HepG2 (cell line): ENCODE data around the gene DDX23. TPM values are rescaled to one million over a fixed set of nuclear protein-coding genes. Genes with fewer than 3 reads are reported as not detected.

Experiments
- CHD2 ChIP-seq: IDR thresholded peaks from 2 replicates; pipeline ENCODE4 v1.6.1; 2011; ENCODE audit warnings: low read depth, low read length, improper control_type of control experiment
- FOXP1 ChIP-seq, 2 experiments: fragments of 450-650 bp in 1 of 2; IDR thresholded peaks; 2 replicates each; pipeline ENCODE4 v1.6.1; 2017 to 2018; ENCODE audit warnings: antibody characterized with exemption in 1 of 2
- HES4 ChIP-seq: sonication (generic); formaldehyde crosslinking; IDR thresholded peaks from 2 replicates; pipeline ENCODE4 v1.9.0; 2021; ENCODE audit warnings: mild to moderate bottlenecking, missing genetic modification reagents, borderline replicate concordance
- NFKBIZ ChIP-seq: IDR thresholded peaks from 2 replicates; pipeline ENCODE4 v1.6.1; 2018; ENCODE audit warnings: missing genetic modification reagents, missing compliant biosample characterization
- PHF8 ChIP-seq: sonication (generic); formaldehyde crosslinking; IDR thresholded peaks from 2 replicates; pipeline ENCODE4 v1.5.0; 2020; ENCODE audit warnings: missing genetic modification reagents
- POLR2AphosphoS2 ChIP-seq: IDR thresholded peaks from 2 replicates; pipeline ENCODE4 v1.6.1; 2011; ENCODE audit warnings: low read depth, low read length, improper control_type of control experiment
- SNAI1 ChIP-seq: sonication (generic); formaldehyde crosslinking; IDR thresholded peaks from 2 replicates; pipeline ENCODE4 v1.5.0; 2020; ENCODE audit warnings: mild to moderate bottlenecking, missing genetic modification reagents, borderline replicate concordance
- U2AF2 ChIP-seq: fragments of 200-400 bp; formaldehyde crosslinking; IDR thresholded peaks from 2 replicates; pipeline ENCODE4 v1.6.1; 2017; ENCODE audit warnings: low read depth, mild to moderate bottlenecking, low read length
- ZNF17 ChIP-seq: sonication (generic); formaldehyde crosslinking; IDR thresholded peaks from 2 replicates; pipeline ENCODE4 v1.5.0; 2020; ENCODE audit warnings: mild to moderate bottlenecking, missing genetic modification reagents
- ZNF552 ChIP-seq: sonication (generic); formaldehyde crosslinking; IDR thresholded peaks from 2 replicates; pipeline ENCODE4 v1.9.0; 2022; ENCODE audit warnings: missing genetic modification reagents, mild to moderate bottlenecking, borderline replicate concordance
- ZNF614 ChIP-seq: IDR thresholded peaks from 2 replicates; pipeline ENCODE4 v1.6.1; 2018; ENCODE audit warnings: missing biosample characterization, missing genetic modification reagents, inconsistent platforms, borderline replicate concordance
- ZNF672 ChIP-seq: sonication (generic); formaldehyde crosslinking; IDR thresholded peaks from 2 replicates; pipeline ENCODE4 v1.8.1; 2022; ENCODE audit warnings: missing genetic modification reagents
- polyA plus RNA-seq, 8 experiments: library from polyadenylated mRNA; depleted of rRNA in 3 of 8; stranded (reverse) in 7 of 8; unstranded in 1 of 8; fragments of >200 nt; fragmentation: Illumina TruSeq in 4 of 8; extraction: Trizol in 4 of 8; gene quantifications; 2 replicates each; pipeline versions ENCODE4 v1.2.1 to v1.2.3, GENCODE V29; 2011 to 2016; ENCODE audit warnings: low read depth in 4 of 8, missing spikeins in 1 of 8, mixed read lengths in 1 of 8; ENCODE audit not compliant: insufficient read depth in 1 of 8
- total RNA-seq, 5 experiments: library from RNA; depleted of rRNA; stranded (reverse); fragments of >200 nt; fragmentation: Illumina TruSeq; extraction: Trizol; gene quantifications; 2 replicates each; pipeline ENCODE4 v1.2.3, GENCODE V29; 2016; ENCODE audit warnings: low read depth in 1 of 5
- TF ChIP-seq, protein P1 (sequence below): IDR thresholded peaks from 2 replicates; pipeline ENCODE4 v1.6.1; 2012; ENCODE audit warnings: low read length, improper control_type of control experiment
- TF ChIP-seq, protein P2 (sequence below): sonication (generic); formaldehyde crosslinking; IDR thresholded peaks from 2 replicates; pipeline ENCODE4 v1.5.0; 2020; ENCODE audit warnings: missing genetic modification reagents, mild to moderate bottlenecking, borderline replicate concordance
- TF ChIP-seq, protein P3 (sequence below): IDR thresholded peaks from 2 replicates; pipeline ENCODE4 v1.6.1; 2016
- TF ChIP-seq, protein P4 (sequence below): sonication (generic); formaldehyde crosslinking; IDR thresholded peaks from 2 replicates; pipeline ENCODE4 v1.4.0; 2020; ENCODE audit warnings: mild to moderate bottlenecking, missing genetic modification reagents

Gene DDX23
- total and polyA plus RNA-seq, 2 of the 13 experiments (the other 11 are each of a cell fraction or from before 2014, with no cell fraction given), result 35.7 to 90.0 TPM

DNA sequence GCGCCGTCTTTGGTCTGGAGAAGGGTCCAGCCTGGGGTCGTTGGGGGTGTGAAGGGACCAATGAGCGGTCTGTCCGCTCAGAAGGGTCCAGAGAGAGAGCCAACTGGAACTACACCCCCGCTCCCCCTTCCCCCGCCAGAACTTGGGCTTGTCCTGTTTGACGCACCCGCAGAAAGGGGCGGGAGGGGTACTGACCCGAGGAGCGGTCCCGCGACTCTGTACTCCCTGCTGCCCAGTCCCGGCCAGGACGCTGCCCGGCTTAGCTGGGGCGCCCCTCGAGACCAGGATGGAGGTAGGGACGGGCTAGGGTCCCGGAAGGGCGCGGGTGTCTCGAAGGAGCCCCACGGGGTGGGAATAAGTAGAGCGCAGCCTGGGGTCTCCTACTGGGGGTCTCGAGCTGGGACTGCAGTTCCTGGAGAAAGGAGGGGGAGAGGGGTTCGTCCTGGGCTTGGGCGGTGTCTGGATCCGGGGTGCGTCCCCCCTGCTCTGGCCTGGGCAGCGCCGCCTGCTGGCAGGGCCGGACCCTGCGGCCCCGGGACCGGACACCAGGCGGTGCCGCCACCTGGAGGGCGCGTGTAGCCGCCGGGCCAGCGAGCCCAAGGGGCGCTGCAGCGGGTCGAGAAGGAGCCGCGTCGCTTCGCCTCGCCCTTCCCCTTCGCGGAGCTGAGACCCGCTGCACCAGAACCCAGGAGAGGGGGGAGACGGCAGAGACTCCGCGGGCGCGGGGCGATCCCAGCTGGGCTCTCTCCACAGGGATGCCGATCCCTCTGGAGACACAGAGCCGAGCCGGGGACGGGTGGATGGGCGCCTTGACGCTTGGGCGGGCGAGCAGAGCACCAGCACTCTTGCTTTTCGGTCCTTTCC, 37.5 kb downstream of the DDX23 start (continued):
- TF ChIP-seq ZNF552 (CRISPR knock-in tag) (peak; percentile 41; the same call in 1 of the 2 replicates), CHD2 (no peak), HES4 (CRISPR knock-in tag) (no peak), PHF8 (CRISPR knock-in tag) (peak; percentile 58), ZNF17 (CRISPR knock-in tag) (0 out of 2 replicates have a peak, but pooled peaks have one; percentile 26), POLR2AphosphoS2 (no peak), SNAI1 (0 out of 2 replicates have a peak, but pooled peaks have one; percentile 23), ZNF672 (CRISPR knock-in tag) (no peak), ZNF614 (CRISPR knock-in tag) (no peak; the same call in 1 of the 2 replicates), NFKBIZ (CRISPR knock-in tag) (no peak), FOXP1 (IDR thresholded peaks at IDR 0.05) (no peak), FOXP1 (CRISPR knock-in tag; IDR thresholded peaks at IDR 0.05) (no peak), U2AF2 (no peak)
- TF ChIP-seq, protein P1, sequence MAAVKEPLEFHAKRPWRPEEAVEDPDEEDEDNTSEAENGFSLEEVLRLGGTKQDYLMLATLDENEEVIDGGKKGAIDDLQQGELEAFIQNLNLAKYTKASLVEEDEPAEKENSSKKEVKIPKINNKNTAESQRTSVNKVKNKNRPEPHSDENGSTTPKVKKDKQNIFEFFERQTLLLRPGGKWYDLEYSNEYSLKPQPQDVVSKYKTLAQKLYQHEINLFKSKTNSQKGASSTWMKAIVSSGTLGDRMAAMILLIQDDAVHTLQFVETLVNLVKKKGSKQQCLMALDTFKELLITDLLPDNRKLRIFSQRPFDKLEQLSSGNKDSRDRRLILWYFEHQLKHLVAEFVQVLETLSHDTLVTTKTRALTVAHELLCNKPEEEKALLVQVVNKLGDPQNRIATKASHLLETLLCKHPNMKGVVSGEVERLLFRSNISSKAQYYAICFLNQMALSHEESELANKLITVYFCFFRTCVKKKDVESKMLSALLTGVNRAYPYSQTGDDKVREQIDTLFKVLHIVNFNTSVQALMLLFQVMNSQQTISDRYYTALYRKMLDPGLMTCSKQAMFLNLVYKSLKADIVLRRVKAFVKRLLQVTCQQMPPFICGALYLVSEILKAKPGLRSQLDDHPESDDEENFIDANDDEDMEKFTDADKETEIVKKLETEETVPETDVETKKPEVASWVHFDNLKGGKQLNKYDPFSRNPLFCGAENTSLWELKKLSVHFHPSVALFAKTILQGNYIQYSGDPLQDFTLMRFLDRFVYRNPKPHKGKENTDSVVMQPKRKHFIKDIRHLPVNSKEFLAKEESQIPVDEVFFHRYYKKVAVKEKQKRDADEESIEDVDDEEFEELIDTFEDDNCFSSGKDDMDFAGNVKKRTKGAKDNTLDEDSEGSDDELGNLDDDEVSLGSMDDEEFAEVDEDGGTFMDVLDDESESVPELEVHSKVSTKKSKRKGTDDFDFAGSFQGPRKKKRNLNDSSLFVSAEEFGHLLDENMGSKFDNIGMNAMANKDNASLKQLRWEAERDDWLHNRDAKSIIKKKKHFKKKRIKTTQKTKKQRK, result no peak
- TF ChIP-seq, protein P2, sequence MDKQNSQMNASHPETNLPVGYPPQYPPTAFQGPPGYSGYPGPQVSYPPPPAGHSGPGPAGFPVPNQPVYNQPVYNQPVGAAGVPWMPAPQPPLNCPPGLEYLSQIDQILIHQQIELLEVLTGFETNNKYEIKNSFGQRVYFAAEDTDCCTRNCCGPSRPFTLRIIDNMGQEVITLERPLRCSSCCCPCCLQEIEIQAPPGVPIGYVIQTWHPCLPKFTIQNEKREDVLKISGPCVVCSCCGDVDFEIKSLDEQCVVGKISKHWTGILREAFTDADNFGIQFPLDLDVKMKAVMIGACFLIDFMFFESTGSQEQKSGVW, result no peak
- TF ChIP-seq, protein P3, sequence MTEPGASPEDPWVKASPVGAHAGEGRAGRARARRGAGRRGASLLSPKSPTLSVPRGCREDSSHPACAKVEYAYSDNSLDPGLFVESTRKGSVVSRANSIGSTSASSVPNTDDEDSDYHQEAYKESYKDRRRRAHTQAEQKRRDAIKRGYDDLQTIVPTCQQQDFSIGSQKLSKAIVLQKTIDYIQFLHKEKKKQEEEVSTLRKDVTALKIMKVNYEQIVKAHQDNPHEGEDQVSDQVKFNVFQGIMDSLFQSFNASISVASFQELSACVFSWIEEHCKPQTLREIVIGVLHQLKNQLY (CRISPR knock-in tag), result no peak
- TF ChIP-seq, protein P4, sequence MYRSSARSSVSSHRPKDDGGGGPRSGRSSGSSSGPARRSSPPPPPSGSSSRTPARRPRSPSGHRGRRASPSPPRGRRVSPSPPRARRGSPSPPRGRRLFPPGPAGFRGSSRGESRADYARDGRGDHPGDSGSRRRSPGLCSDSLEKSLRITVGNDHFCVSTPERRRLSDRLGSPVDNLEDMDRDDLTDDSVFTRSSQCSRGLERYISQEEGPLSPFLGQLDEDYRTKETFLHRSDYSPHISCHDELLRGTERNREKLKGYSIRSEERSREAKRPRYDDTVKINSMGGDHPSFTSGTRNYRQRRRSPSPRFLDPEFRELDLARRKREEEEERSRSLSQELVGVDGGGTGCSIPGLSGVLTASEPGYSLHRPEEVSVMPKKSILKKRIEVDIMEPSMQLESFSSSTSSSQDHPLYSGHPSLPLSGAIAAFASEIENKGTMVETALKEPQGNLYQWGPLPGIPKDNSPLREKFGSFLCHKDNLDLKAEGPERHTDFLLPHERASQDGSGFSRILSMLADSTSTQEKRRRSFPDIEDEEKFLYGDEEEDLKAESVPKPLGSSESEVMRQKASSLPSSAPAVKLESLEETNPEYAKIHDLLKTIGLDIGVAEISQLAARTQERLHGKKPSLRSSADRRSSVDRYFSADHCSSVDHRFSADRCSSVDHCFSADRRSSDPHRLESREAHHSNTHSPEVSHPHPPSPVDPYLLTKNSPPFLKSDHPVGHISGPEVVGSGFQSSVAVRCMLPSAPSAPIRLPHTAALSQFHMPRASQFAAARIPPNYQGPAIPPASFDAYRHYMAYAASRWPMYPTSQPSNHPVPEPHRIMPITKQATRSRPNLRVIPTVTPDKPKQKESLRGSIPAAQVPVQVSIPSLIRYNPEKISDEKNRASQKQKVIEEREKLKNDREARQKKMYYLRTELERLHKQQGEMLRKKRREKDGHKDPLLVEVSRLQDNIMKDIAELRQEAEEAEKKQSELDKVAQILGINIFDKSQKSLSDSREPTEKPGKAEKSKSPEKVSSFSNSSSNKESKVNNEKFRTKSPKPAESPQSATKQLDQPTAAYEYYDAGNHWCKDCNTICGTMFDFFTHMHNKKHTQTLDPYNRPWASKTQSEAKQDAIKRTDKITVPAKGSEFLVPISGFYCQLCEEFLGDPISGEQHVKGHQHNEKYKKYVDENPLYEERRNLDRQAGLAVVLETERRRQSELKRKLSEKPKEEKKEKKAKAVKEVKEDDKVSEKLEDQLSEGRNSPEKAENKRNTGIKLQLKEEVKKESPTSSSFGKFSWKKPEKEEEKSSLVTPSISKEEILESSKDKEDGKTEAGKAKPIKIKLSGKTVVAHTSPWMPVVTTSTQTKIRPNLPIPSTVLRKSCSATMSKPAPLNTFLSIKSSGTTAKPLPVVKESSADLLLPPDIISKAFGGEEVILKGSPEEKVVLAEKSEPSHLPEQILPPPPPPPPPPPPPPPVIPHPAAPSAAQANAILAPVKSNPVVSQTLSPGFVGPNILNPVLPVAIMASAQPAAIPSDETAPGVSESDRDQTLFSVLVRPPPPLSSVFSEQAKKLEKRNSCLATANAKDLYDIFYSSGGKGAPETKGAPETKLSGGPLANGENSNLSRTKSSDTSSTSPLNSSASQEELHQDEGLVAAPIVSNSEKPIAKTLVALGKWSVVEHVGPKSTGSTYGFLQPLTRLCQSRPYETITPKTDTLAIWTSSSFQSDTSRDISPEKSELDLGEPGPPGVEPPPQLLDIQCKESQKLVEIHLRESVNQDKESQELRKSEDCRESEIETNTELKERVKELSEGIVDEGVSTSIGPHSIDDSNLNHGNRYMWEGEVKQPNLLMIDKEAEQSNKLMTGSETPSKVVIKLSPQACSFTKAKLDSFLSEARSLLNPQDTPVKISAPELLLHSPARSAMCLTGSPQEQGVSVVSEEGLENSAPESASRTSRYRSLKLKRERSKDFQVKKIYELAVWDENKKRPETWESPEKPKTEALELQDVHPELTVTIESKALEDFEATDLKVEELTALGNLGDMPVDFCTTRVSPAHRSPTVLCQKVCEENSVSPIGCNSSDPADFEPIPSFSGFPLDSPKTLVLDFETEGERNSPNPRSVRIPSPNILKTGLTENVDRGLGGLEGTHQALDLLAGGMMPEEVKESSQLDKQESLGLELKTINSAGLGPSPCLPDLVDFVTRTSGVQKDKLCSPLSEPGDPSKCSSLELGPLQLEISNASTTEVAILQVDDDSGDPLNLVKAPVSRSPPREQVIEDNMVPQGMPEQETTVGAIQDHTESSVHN (CRISPR knock-in tag), result no peak
